Measurements from ENCODE around the gene NKRF.

Gene NKRF

DNA sequence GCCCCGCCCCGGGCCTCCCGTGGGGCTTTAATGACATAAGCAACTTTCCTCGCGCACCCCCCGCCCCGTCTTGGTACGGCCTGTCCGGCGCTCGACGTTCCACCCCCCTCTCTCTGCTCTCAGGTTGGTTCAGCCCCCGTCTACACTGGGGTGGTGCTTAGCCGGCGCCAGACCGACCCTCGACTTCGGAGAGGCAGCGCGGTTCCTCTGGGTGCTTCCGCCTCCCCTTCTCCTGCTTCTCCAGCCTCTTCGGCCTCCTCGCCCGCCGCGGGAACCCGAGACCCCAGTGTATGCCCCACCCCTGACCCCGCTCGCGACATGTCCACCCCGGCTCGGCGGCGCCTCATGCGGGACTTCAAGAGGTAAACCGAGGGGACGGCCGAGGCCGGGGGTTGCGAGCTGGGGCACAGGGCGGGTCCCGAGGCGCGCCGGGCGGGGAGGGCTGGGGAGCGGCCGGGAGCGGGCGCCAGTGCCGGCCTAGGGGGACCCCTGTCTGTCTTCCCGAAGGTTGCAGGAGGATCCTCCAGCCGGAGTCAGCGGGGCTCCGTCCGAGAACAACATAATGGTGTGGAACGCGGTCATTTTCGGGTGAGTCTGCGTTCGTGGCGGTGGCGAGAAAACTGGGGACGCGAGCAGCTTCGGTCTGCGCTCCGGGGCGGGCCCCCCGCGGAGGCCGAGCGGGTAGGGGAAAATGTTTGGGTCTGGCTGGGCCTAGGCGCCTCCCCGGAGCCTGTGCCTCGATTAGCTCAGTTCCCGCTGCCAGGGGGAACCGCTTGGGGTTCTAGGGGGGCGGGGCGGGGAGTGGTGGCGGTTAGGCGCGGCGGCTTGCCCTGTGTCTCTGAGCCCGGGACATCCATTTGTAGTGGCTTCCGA, 31.6 kb downstream of the NKRF start, which contains the start of gene UBE2A:
Gene UBE2A (plus strand): TSS at position 170 of the 873 bp plus-strand sequence. CDS start 149 bp downstream, at position 319.
- Histone ChIP-seq H3K9ac (ENCODE audit: low read length) (peak within 1 kb of the TSS; percentile 83), H3K4me3 (ENCODE audit: insufficient read depth, low read length, poor library complexity, severe bottlenecking) (peak within 1 kb of the TSS; percentile 81), H3K27me3 (ENCODE audit: low read length) (no peaks in the 10 kb centered on the region), H3F3A (ENCODE audit: insufficient read depth) (peaks cover 9% of the 10 kb centered on the region; the same call in 1 of the 2 replicates), H3K79me2 (ENCODE audit: insufficient read depth, low read length) (peaks cover 13% of the 10 kb centered on the region), H4K20me1 (ENCODE audit: low read depth, low read length) (no peaks in the 10 kb centered on the region), H3K4me2 (ENCODE audit: low read depth, low read length, poor library complexity, severe bottlenecking) (peak within 1 kb of the TSS; percentile 84), H2AFZ (ENCODE audit: low read depth, low read length, severe bottlenecking) (peak within 1 kb of the TSS; percentile 97), H3K9me2 (replicated peaks; ENCODE audit: insufficient read depth, low read length) (no peaks in the 10 kb centered on the region), H3K36me3 (ENCODE audit: low read length) (no peaks in the 10 kb centered on the region), H3K27ac (ENCODE audit: low read depth, low read length) (peak within 1 kb of the TSS; percentile 55), H3K9me3 (ENCODE audit: insufficient read depth, low read length) (no peaks in the 10 kb centered on the region)
- no peak for TF ChIP-seq CTCF (IDR thresholded peaks at IDR 0.05; ENCODE audit: insufficient read depth, low read length, poor library complexity, severe bottlenecking)
- no peak for TF ChIP-seq EZH2phosphoT487 (conservative IDR thresholded peaks at IDR 0.05; ENCODE audit: low read length)

- peak overlapping the region; percentile 83 for H3K9ac ChIP-seq (ENCODE audit: low read length)
- H3K79me2 ChIP-seq (ENCODE audit: insufficient read depth, low read length): peaks cover 13% of the 10 kb centered on the region
- peak overlapping the region; percentile 97 for H2AFZ ChIP-seq (ENCODE audit: low read depth, low read length, severe bottlenecking)
- H3F3A ChIP-seq (ENCODE audit: insufficient read depth): peaks cover 1% of the 10 kb centered on the region; the same call in 1 of the 2 replicates
- no peaks in the 10 kb centered on the region for H3K9me3 ChIP-seq (ENCODE audit: insufficient read depth, low read length)
- peak overlapping the region; percentile 32 for H3K27ac ChIP-seq (ENCODE audit: low read depth, low read length)
- H4K20me1 ChIP-seq (ENCODE audit: low read depth, low read length): no peaks in the 10 kb centered on the region
- TF ChIP-seq EZH2phosphoT487 (conservative IDR thresholded peaks at IDR 0.05; ENCODE audit: low read length) (no peak), CTCF (IDR thresholded peaks at IDR 0.05; ENCODE audit: insufficient read depth, low read length, poor library complexity, severe bottlenecking) (no peak)
- peak overlapping the region; percentile 74 for H3K4me3 ChIP-seq (ENCODE audit: insufficient read depth, low read length, poor library complexity, severe bottlenecking)
- H3K9me2 ChIP-seq (replicated peaks; ENCODE audit: insufficient read depth, low read length): no peaks in the 10 kb centered on the region
- H3K27me3 ChIP-seq (ENCODE audit: low read length): no peaks in the 10 kb centered on the region
- H3K4me2 ChIP-seq (ENCODE audit: low read depth, low read length, poor library complexity, severe bottlenecking): peak overlapping the region; percentile 84
- H3K36me3 ChIP-seq (ENCODE audit: low read length): no peaks in the 10 kb centered on the region
Measured at GRCh38 chrX:119573840-119574393, 32.3 kb downstream of the NKRF start.

- no peaks in the 10 kb centered on the region for H3K9me2 ChIP-seq (replicated peaks; ENCODE audit: insufficient read depth, low read length)
- peaks cover 13% of the 10 kb centered on the region for H3K79me2 ChIP-seq (ENCODE audit: insufficient read depth, low read length)
- H3K4me2 ChIP-seq (ENCODE audit: low read depth, low read length, poor library complexity, severe bottlenecking): peak overlapping the region; percentile 84
- H3K9ac ChIP-seq (ENCODE audit: low read length): peak overlapping the region; percentile 83
- H3K4me3 ChIP-seq (ENCODE audit: insufficient read depth, low read length, poor library complexity, severe bottlenecking): peak overlapping the region; percentile 74
- no peaks in the 10 kb centered on the region; the same call in 1 of the 2 replicates for H3F3A ChIP-seq (ENCODE audit: insufficient read depth)
- H3K36me3 ChIP-seq (ENCODE audit: low read length): no peaks in the 10 kb centered on the region
- peak overlapping the region; percentile 97 for H2AFZ ChIP-seq (ENCODE audit: low read depth, low read length, severe bottlenecking)
- H3K9me3 ChIP-seq (ENCODE audit: insufficient read depth, low read length): no peaks in the 10 kb centered on the region
- no peaks in the 10 kb centered on the region for H4K20me1 ChIP-seq (ENCODE audit: low read depth, low read length)
- TF ChIP-seq EZH2phosphoT487 (conservative IDR thresholded peaks at IDR 0.05; ENCODE audit: low read length) (no peak), CTCF (IDR thresholded peaks at IDR 0.05; ENCODE audit: insufficient read depth, low read length, poor library complexity, severe bottlenecking) (no peak)
- H3K27ac ChIP-seq (ENCODE audit: low read depth, low read length): no peak overlapping the region
- no peaks in the 10 kb centered on the region for H3K27me3 ChIP-seq (ENCODE audit: low read length)
Measured at GRCh38 chrX:119573222-119573621, 33.0 kb downstream of the NKRF start.
